ENCODE measurements around the gene HSD17B4.

DNA sequence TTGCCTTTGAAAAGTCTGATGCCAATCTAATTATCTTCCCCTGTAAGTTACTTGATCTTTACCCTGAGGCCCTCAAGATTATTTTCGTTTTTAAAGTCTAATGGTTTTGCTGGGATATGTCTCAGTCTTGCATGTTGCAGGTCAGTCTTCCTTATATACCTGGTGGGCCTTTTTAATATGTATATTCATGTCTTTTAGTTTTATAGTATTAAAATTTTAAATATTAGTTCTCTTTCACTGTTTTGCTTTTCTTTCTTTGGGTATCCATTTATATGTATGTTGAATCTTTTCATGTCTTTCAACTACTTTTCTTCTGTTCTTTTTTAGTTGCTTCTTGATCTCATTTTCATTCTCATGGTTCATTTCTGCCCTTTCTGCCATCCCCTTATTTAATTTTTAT is 68.9 kb downstream of the HSD17B4 start:
- TF ChIP-seq, protein P1, sequence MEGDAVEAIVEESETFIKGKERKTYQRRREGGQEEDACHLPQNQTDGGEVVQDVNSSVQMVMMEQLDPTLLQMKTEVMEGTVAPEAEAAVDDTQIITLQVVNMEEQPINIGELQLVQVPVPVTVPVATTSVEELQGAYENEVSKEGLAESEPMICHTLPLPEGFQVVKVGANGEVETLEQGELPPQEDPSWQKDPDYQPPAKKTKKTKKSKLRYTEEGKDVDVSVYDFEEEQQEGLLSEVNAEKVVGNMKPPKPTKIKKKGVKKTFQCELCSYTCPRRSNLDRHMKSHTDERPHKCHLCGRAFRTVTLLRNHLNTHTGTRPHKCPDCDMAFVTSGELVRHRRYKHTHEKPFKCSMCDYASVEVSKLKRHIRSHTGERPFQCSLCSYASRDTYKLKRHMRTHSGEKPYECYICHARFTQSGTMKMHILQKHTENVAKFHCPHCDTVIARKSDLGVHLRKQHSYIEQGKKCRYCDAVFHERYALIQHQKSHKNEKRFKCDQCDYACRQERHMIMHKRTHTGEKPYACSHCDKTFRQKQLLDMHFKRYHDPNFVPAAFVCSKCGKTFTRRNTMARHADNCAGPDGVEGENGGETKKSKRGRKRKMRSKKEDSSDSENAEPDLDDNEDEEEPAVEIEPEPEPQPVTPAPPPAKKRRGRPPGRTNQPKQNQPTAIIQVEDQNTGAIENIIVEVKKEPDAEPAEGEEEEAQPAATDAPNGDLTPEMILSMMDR (IDR thresholded peaks at IDR 0.05) = no peak
- TF ChIP-seq POLR2A (IDR thresholded peaks at IDR 0.05) = no peak

Measured in heart left ventricle (tissue), 13 donors.